K562 (cell line): Measurements from ENCODE around the gene SRSF1. TPM values are rescaled to one million over a fixed set of nuclear protein-coding genes. Genes with fewer than 3 reads are reported as not detected.

ENCODE experiments used
- EGR1 ChIP-seq: fragments of 450-650 bp; conservative IDR thresholded peaks from 2 replicates; pipeline ENCODE4 v1.6.1; 2017; ENCODE audit warnings: mild to moderate bottlenecking
- GABPB2 ChIP-seq: fragments of 250-450 bp; sonication (Bioruptor Pico); conservative IDR thresholded peaks from 2 replicates; pipeline ENCODE4 v1.5.1; 2021; ENCODE audit warnings: mild to moderate bottlenecking
- GATAD2B ChIP-seq: fragments of 450-650 bp; IDR thresholded peaks from 2 replicates; pipeline ENCODE4 v1.6.1; 2017; ENCODE audit warnings: mild to moderate bottlenecking, borderline replicate concordance
- HMGN3 ChIP-seq: IDR thresholded peaks from 2 replicates; pipeline ENCODE4 v1.6.1; 2011; ENCODE audit warnings: borderline replicate concordance, low read depth, mild to moderate bottlenecking, mixed read lengths, low read length; ENCODE audit not compliant: insufficient read length; ENCODE audit errors: extremely low read depth
- ILF3 ChIP-seq: fragments of 450-650 bp; IDR thresholded peaks from 2 replicates; pipeline ENCODE4 v1.6.1; 2018; ENCODE audit warnings: antibody characterized with exemption, mild to moderate bottlenecking, moderate library complexity, borderline replicate concordance
- KLF10 ChIP-seq: fragments of 250-450 bp; sonication (Bioruptor Pico); IDR thresholded peaks from 2 replicates; pipeline ENCODE4 v1.6.1; 2021; ENCODE audit warnings: matching md5 sums
- LARP7 ChIP-seq: fragments of 450-650 bp; IDR thresholded peaks from 2 replicates; pipeline ENCODE4 v1.6.1; 2016
- NFRKB ChIP-seq: fragments of 450-650 bp; IDR thresholded peaks from 2 replicates; pipeline ENCODE4 v1.6.1; 2016; ENCODE audit warnings: low read depth
- NONO ChIP-seq, 2 experiments: fragments of 200-400 bp in 1 of 2; fragments of 450-650 bp in 1 of 2; formaldehyde crosslinking in 1 of 2; IDR thresholded peaks; 2 replicates each; pipeline ENCODE4 v1.6.1; 2017; ENCODE audit warnings: low read depth in 2 of 2, mild to moderate bottlenecking in 2 of 2, moderate library complexity in 2 of 2, low read length in 1 of 2
- RHOXF2B ChIP-seq: fragments of 250-450 bp; sonication (Bioruptor Pico); conservative IDR thresholded peaks from 2 replicates; pipeline ENCODE4 v1.5.1; 2021
- SAP30 ChIP-seq: fragments of 200-600 bp; sonication (generic); IDR thresholded peaks from 2 replicates; pipeline ENCODE4 v1.6.1; 2012; ENCODE audit warnings: borderline replicate concordance, low read depth, mild to moderate bottlenecking, moderate library complexity, low read length, control low read depth, inconsistent platforms; ENCODE audit not compliant: insufficient read depth, poor library complexity, severe bottlenecking
- SIRT6 ChIP-seq: IDR thresholded peaks from one replicate; pipeline ENCODE4 v1.6.1; 2012; ENCODE audit warnings: low read depth, mild to moderate bottlenecking, control low read depth, inconsistent platforms, low read length, moderate library complexity
- SMAD3 ChIP-seq: fragments of 450-650 bp; formaldehyde crosslinking; conservative IDR thresholded peaks from 2 replicates; pipeline ENCODE4 v1.4.0; 2020; ENCODE audit warnings: mild to moderate bottlenecking
- STAG1 ChIP-seq: sonication (generic); formaldehyde crosslinking; IDR thresholded peaks from 2 replicates; pipeline ENCODE4 v1.5.0; 2020; ENCODE audit warnings: missing genetic modification reagents, borderline replicate concordance
- TEAD1 ChIP-seq, 2 experiments: fragments of 450-650 bp in 1 of 2; sonication (generic) in 1 of 2; formaldehyde crosslinking; IDR thresholded peaks; 2 replicates each; pipeline versions ENCODE4 v1.4.0 to v1.8.0; 2020 to 2022; ENCODE audit warnings: mild to moderate bottlenecking in 2 of 2, missing genetic modification reagents in 1 of 2
- XRCC5 ChIP-seq: fragments of 200-400 bp; formaldehyde crosslinking; IDR thresholded peaks from 2 replicates; pipeline ENCODE4 v1.6.1; 2017; ENCODE audit warnings: low read depth, mild to moderate bottlenecking, low read length
- ZNF408 ChIP-seq: fragments of 250-450 bp; sonication (Bioruptor Pico); IDR thresholded peaks from 2 replicates; pipeline ENCODE4 v1.4.0; 2020; ENCODE audit warnings: low read depth, mild to moderate bottlenecking, moderate library complexity
- polyA plus RNA-seq, 8 experiments: library from polyadenylated mRNA; depleted of rRNA in 4 of 8; stranded (reverse) in 5 of 8; unstranded in 3 of 8; fragments of >200 nt; fragmentation: Nextera tagmentation in 2 of 8; fragmentation: Illumina TruSeq in 1 of 8; extraction: Ambion mirVana in 2 of 8; extraction: Trizol in 1 of 8; gene quantifications; 2 replicates each; pipeline versions ENCODE4 v1.2.1 to v1.2.3, GENCODE V29; 2011 to 2014; ENCODE audit warnings: inconsistent platforms in 1 of 8, missing spikeins in 1 of 8
- total RNA-seq, 7 experiments: library from RNA; depleted of rRNA in 6 of 7; stranded (reverse); fragments of >200 nt in 6 of 7; fragmentation: Illumina TruSeq in 2 of 7; extraction: Trizol in 2 of 7; gene quantifications; 2 replicates each; pipeline versions ENCODE4 v1.2.1 to v1.2.3, GENCODE V29; 2011 to 2021; ENCODE audit warnings: low replicate concordance in 1 of 7
- TF ChIP-seq, protein P1 (sequence below): fragments of 450-650 bp; IDR thresholded peaks from 2 replicates; pipeline ENCODE4 v1.6.1; 2016; ENCODE audit warnings: missing biosample characterization, missing genetic modification characterization
- TF ChIP-seq, protein P2 (sequence below): fragments of 450-650 bp; formaldehyde crosslinking; IDR thresholded peaks from 2 replicates; pipeline ENCODE4 v1.4.0; 2022; ENCODE audit warnings: missing genetic modification characterization
- TF ChIP-seq, protein P3 (sequence below): sonication (generic); formaldehyde crosslinking; IDR thresholded peaks from 2 replicates; pipeline ENCODE4 v1.8.0; 2022; ENCODE audit warnings: missing genetic modification reagents, mild to moderate bottlenecking, moderate library complexity, borderline replicate concordance
- TF ChIP-seq, protein P4 (sequence below), 2 experiments: fragments of 450-650 bp; IDR thresholded peaks; 2 replicates each; pipeline ENCODE4 v1.6.1; 2016

SRSF1 gene
- total and polyA plus RNA-seq, 9 of the 15 experiments (the other 6 are each of a cell fraction or from before 2014, with no cell fraction given): 77.8 to 559 (median 442) TPM

DNA sequence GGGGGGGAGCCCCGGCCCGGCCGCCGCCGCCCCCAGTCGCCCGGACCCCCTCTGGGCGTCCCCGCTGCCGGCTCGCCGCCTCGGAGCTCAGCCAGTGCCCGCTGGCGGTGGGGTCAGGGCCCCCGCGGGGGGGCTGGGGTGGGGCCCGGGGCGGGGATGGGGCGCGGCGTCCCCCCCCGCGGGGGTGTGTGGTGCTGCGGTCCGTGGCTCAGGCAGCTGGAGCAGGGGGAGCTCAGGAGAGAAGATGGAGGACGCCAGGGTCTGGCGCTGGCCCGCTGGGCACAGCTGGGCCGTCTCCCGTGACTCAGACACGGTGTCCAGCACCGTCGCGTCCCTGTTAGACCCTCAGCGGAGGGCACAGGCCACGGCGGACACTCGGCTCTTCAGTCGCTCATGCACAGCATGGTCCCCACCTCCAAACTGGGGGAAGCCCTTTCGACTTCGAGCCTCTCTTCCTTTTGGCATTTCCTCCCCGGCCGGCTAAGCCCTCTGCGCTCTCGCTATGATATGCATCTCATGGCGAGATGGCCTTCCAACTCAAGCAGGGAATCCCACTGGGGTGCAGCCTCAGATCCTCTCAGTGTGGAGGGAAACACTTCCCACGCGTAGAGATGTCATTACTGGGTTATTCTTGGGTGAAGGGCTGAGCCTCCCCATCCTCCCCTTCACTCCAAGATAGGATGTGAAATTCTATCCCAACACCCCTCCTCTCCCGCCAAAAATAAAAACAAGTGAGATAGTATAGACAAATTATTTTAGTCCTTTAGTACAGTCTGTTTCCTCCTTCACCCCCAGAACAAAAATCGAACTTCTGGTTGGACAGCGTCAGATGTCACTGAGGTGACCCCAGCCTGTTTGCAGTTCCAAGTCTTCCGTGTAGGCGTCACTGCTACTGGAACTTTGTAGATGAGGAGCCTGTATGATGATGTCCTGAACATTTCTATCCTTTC is 18.5 kb downstream of the SRSF1 start (continued):
- TF ChIP-seq SMAD3 (CRISPR knock-in tag) (0 out of 2 replicates have a peak, but pooled peaks have one; percentile 66), ILF3 (peak; percentile 77; the same call in 1 of the 2 replicates), EGR1 (no peak), GABPB2 (0 out of 2 replicates have a peak, but pooled peaks have one; percentile 64), XRCC5 (no peak), TEAD1 (CRISPR knock-in tag; IDR thresholded peaks at IDR 0.05) (peak in 1 of 2 experiments; percentile 46; a peak in 1 of 4 replicates), SAP30 (peak; percentile 60), KLF10 (CRISPR knock-in tag) (no peak), GATAD2B (no peak), RHOXF2B (CRISPR knock-in tag) (peak; percentile 91), NFRKB (peak; percentile 41; the same call in 1 of the 2 replicates), HMGN3 (peak; percentile 92), NONO (IDR thresholded peaks at IDR 0.05; ENCODE audit: low read depth in 2 of 2, low read length in 1 of 2) (peak in 1 of 2 experiments; percentile 97; a peak in 2 of 4 replicates), SIRT6 (no peak), STAG1 (CRISPR knock-in tag) (no peak), ZNF408 (no peak), LARP7 (0 out of 2 replicates have a peak, but pooled peaks have one; percentile 19)
- TF ChIP-seq, protein P1, sequence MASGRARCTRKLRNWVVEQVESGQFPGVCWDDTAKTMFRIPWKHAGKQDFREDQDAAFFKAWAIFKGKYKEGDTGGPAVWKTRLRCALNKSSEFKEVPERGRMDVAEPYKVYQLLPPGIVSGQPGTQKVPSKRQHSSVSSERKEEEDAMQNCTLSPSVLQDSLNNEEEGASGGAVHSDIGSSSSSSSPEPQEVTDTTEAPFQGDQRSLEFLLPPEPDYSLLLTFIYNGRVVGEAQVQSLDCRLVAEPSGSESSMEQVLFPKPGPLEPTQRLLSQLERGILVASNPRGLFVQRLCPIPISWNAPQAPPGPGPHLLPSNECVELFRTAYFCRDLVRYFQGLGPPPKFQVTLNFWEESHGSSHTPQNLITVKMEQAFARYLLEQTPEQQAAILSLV (tag): no peak
- TF ChIP-seq, protein P2, sequence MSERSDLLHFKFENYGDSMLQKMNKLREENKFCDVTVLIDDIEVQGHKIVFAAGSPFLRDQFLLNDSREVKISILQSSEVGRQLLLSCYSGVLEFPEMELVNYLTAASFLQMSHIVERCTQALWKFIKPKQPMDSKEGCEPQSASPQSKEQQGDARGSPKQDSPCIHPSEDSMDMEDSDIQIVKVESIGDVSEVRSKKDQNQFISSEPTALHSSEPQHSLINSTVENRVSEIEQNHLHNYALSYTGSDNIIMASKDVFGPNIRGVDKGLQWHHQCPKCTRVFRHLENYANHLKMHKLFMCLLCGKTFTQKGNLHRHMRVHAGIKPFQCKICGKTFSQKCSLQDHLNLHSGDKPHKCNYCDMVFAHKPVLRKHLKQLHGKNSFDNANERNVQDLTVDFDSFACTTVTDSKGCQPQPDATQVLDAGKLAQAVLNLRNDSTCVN (CRISPR knock-in tag): peak; percentile 86
- TF ChIP-seq, protein P3, sequence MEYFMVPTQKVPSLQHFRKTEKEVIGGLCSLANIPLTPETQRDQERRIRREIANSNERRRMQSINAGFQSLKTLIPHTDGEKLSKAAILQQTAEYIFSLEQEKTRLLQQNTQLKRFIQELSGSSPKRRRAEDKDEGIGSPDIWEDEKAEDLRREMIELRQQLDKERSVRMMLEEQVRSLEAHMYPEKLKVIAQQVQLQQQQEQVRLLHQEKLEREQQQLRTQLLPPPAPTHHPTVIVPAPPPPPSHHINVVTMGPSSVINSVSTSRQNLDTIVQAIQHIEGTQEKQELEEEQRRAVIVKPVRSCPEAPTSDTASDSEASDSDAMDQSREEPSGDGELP (CRISPR knock-in tag): peak; percentile 94
- TF ChIP-seq, protein P4, sequence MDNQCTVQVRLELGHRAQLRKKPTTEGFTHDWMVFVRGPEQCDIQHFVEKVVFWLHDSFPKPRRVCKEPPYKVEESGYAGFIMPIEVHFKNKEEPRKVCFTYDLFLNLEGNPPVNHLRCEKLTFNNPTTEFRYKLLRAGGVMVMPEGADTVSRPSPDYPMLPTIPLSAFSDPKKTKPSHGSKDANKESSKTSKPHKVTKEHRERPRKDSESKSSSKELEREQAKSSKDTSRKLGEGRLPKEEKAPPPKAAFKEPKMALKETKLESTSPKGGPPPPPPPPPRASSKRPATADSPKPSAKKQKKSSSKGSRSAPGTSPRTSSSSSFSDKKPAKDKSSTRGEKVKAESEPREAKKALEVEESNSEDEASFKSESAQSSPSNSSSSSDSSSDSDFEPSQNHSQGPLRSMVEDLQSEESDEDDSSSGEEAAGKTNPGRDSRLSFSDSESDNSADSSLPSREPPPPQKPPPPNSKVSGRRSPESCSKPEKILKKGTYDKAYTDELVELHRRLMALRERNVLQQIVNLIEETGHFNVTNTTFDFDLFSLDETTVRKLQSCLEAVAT (IDR thresholded peaks at IDR 0.05): peak in 1 of 2 experiments; percentile 41; a peak in 1 of 4 replicates
